ENCODE measurements around the gene PLA2G2F.

The PLA2G2F gene

DNA sequence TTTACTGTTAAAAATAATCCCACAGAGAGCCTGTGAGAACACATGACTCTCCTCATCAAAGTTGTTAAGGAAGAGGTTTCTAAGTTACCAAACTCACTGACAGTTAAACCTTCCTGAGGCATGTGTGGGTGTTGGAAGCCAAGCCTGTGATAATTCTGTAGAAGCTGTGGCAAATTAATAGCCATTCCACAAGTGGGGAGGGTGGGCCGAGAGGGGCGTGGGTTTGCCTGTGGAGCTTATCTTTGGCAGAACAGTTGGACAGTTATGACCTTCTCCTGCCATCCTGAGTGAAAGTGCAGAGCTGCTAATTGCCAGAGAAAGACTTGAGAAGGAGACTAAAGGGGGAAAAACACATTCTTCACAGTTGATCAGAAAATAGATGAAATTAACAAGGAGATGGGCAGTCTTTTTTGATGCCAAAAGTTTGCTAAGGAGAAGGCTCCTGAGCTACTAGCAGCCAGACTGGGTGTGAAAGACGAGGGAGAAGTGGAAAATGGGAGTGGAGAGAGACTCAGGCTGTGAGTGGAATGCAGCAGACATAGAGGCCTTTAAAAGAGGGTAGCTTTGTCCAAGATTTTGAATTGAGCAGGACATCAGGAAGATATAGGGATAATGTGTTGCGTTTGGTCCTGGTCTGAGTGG lies 48.8 kb downstream of the PLA2G2F start:
- in situ Hi-C loops (cut with HindIII; ENCODE audit: low sequenced_read_pairs): no loop called here
- no peak overlapping the region for H3K4me3 ChIP-seq (ENCODE audit: low read depth, low read length)
- no peak for DNase-seq (ENCODE audit: low read depth, low spot score)
- TF ChIP-seq, protein P1, sequence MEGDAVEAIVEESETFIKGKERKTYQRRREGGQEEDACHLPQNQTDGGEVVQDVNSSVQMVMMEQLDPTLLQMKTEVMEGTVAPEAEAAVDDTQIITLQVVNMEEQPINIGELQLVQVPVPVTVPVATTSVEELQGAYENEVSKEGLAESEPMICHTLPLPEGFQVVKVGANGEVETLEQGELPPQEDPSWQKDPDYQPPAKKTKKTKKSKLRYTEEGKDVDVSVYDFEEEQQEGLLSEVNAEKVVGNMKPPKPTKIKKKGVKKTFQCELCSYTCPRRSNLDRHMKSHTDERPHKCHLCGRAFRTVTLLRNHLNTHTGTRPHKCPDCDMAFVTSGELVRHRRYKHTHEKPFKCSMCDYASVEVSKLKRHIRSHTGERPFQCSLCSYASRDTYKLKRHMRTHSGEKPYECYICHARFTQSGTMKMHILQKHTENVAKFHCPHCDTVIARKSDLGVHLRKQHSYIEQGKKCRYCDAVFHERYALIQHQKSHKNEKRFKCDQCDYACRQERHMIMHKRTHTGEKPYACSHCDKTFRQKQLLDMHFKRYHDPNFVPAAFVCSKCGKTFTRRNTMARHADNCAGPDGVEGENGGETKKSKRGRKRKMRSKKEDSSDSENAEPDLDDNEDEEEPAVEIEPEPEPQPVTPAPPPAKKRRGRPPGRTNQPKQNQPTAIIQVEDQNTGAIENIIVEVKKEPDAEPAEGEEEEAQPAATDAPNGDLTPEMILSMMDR (IDR thresholded peaks at IDR 0.05; ENCODE audit: low read depth, low read length): no peak

DNA sequence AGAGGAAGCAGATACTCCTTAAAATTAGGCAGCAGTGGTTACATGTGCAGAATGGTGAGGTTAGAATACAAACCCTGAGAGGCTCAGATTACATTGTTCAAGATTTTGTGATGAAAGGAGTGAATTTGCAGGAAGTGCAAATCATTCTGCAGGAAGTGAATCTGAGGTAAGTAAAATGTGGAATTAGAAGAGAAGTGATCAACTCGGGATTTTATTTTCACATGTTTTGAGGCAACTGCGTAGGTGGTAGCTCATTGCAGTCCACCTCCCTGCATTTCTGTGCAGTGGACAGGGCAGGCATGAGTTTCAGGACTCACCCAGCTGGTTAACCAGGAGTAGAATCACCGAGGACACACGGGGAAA lies 49.3 kb downstream of the PLA2G2F start:
- in situ Hi-C loops (cut with HindIII; ENCODE audit: low sequenced_read_pairs): no loop called here
- TF ChIP-seq, protein P1 (IDR thresholded peaks at IDR 0.05; ENCODE audit: low read depth, low read length): no peak
- no peak overlapping the region for H3K4me3 ChIP-seq (ENCODE audit: low read depth, low read length)
- no peak for DNase-seq (ENCODE audit: low read depth, low spot score)

DNA sequence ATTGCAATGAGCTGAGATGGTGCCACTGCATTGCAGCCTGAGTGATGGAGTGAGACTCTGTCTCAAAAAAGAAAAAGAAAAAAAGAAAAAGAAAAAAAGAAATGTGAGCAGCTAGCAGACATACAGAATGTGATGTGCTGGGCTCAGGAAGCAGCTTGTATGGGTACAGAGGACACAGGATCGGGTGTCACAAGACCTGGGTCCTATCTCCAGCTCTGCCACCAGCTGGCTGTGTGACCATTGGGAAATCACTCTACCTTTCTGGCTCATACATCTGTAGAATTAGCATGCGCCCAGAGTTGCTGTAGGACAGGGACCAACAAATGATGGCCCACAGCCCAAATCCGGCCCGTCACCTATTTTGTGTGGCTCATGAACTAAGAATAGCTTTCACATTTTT lies 50.5 kb downstream of the PLA2G2F start:
- DNase-seq (ENCODE audit: low read depth, low spot score): no peak
- H3K4me3 ChIP-seq (ENCODE audit: low read depth, low read length): no peak overlapping the region
- TF ChIP-seq, protein P1 (IDR thresholded peaks at IDR 0.05; ENCODE audit: low read depth, low read length): no peak
- in situ Hi-C loops (cut with HindIII; ENCODE audit: low sequenced_read_pairs): no loop called here

DNA sequence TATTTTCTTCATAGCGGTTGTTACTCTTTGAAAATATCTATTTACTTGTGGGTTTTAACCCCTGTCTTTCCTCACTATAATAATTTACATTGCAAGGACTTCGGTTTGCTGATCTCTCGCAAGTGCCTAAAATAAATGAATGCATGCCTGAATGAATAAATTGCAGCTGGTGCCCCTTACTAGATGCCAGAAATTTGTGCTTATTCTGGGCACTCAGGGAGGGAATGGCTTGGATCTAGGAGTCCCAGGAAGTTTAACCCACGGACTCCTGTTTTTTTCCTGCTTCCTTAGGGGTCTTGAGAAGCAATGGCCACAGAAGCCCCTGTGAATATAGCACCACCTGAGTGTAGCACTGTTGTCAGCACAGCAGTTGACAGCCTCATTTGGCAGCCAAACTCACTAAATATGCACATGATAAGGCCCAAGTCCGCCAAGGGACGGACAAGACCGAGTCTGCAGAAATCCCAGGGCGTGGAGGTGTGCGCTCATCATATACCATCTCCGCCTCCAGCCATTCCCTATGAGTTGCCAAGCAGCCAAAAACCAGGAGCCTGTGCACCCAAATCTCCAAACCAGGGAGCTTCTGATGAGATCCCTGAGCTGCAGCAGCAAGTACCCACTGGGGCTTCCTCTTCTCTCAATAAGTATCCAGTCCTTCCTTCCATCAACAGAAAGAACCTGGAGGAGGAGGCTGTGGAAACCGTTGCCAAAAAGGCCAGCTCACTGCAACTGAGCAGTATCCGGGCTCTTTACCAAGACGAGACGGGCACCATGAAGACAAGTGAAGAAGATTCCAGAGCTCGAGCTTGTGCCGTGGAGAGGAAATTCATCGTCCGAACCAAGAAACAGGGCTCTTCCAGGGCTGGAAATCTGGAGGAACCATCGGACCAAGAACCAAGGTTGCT lies 51.4 kb downstream of the PLA2G2F start:
- H3K4me3 ChIP-seq (ENCODE audit: low read depth, low read length): no peak overlapping the region
- in situ Hi-C loops (cut with HindIII; ENCODE audit: low sequenced_read_pairs): no loop called here
- TF ChIP-seq, protein P1 (IDR thresholded peaks at IDR 0.05; ENCODE audit: low read depth, low read length): no peak
- no peak for DNase-seq (ENCODE audit: low read depth, low spot score)

DNA sequence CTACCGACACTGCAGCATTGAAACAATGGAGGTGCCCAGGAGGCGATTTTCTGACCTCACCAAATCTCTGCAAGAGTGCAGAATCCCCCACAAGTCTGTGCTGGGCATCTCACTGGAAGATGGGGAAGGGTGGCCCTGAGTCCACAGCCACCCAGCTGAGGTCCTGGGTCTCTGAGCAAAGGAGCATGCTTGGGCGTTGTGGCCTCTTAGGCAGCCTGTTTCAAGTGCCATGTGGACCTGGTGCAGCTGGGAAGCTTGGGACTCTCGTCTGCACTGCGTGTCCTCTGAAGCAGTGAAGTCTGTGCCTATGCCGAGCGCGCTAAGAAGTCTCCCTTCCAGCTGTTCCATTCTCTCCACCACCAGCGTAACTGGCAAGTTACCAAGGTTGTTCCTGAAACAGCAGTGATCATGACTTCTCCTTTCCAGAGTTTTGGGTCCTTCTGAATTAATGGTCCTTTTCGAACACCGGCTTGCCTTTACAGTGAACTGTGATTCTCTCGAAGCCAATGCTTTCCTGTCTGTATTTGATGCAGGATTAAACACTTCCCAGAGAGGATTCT lies 52.2 kb downstream of the PLA2G2F start:
- TF ChIP-seq, protein P1 (IDR thresholded peaks at IDR 0.05; ENCODE audit: low read depth, low read length): no peak
- no peak overlapping the region for H3K4me3 ChIP-seq (ENCODE audit: low read depth, low read length)
- in situ Hi-C loops (cut with HindIII; ENCODE audit: low sequenced_read_pairs): no loop called here
- DNase-seq (ENCODE audit: low read depth, low spot score): no peak

DNA sequence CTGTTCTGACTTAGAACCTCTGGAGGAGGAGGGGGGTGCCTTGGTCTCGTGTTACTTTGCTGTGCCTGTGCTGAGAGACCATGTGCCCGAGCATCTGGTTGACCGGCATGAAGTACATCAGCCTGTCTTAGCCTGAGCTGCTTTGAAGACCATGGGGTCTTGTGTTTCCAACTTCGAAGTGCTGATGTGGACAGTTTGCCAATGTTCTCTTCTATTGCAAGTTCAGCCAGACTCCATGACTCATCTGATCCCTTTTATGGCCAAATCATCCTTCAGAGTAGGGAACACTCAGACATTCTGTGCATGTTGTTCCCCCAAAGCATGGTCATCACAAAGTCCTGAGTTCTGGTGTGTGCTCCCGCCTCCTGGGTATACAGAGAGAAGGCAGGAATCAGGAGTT lies 53.2 kb downstream of the PLA2G2F start:
- in situ Hi-C loops (cut with HindIII; ENCODE audit: low sequenced_read_pairs): no loop called here
- TF ChIP-seq, protein P1 (IDR thresholded peaks at IDR 0.05; ENCODE audit: low read depth, low read length): no peak
- peak; percentile 5 for DNase-seq (ENCODE audit: low read depth, low spot score)
- H3K4me3 ChIP-seq (ENCODE audit: low read depth, low read length): no peak overlapping the region
